ENCODE measurements around the gene COMMD1. TPM values are rescaled to one million over a fixed set of nuclear protein-coding genes. Genes with fewer than 3 reads are reported as not detected.
"Not testable (repeated sequence)": the region's sequence is repeated elsewhere in the genome, so short reads cannot be mapped to it uniquely, and the experiment has no call there.

Gene COMMD1
- total RNA-seq, 5 donors from 2014 or later (not counting 1 experiment from before 2014, with no cell fraction given): 18.2 to 23.8 (median 19.6) TPM

DNA sequence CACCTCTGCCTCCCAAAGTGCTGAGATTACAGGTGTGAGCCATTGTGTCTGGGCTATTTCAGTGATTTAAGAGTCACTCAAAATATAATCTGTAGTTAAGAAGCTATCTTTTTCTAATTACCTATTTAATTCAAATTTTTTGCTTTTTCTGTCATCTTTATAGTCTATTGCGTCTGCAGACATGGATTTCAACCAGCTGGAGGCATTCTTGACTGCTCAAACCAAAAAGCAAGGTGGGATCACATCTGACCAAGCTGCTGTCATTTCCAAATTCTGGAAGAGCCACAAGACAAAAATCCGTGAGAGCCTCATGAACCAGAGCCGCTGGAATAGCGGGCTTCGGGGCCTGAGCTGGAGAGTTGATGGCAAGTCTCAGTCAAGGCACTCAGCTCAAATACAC, 95.1 kb downstream of the COMMD1 start:
- Mint-ChIP-seq H3K27ac (no peak overlapping the region), H3K4me3 (no peak overlapping the region), H3K4me1 (peaks cover 0 to 8% (median 0%) of the 10 kb centered on the region in 3 donors), H3K9me3 (peaks cover 0 to 4% (median 0%) of the 10 kb centered on the region in 3 donors), H3K27me3 (no peaks in the 10 kb centered on the region), H3K36me3 (peaks cover 22% of the 10 kb centered on the region)
- Histone ChIP-seq H3K36me3 (ENCODE audit: control insufficient read depth in 2 of 2, extremely low read depth in 1 of 2, insufficient read depth in 1 of 2, low read length in 1 of 2) (peaks cover 0 to 6% of the 10 kb centered on the region in 2 donors), H3K27me3 (replicated peaks in 1 of 2; ENCODE audit: control insufficient read depth in 2 of 2, extremely low read depth in 1 of 2, insufficient read depth in 2 of 2, low read length in 1 of 2) (no peaks in the 10 kb centered on the region), H3K4me3 (ENCODE audit: control insufficient read depth in 1 of 2, extremely low read depth in 1 of 2, low read length in 1 of 2) (no peak overlapping the region), H3K4me1 (ENCODE audit: control insufficient read depth in 1 of 2, extremely low read depth in 1 of 2, insufficient read depth in 2 of 2, low read length in 2 of 2) (no peaks in the 10 kb centered on the region), H3K27ac (ENCODE audit: low read length) (no peak overlapping the region), H3K9me3 (no peaks in the 10 kb centered on the region)
- 100% methylated on average over 1 of the region's 5 CpGs for WGBS (ENCODE audit: insufficient coverage)
- CTCF ChIA-PET: interaction anchor here in 1 of 2 donors (0.6 kb wide), 1 partner anchor 24 kb away, joined by 9 read pairs; no protein-coding TSS in a partner anchor
- POLR2A ChIA-PET: no interaction called here
- DNase-seq (no peak), ATAC-seq (replicated peaks in 1 of 4) (no peak)

GRCh38 chr2:62001431-62001830, 96.0 kb downstream of the COMMD1 start:
- ATAC-seq (replicated peaks in 1 of 4) (no peak), DNase-seq (no peak)
- Mint-ChIP-seq H3K27me3 (no peaks in the 10 kb centered on the region), H3K36me3 (peaks cover 22% of the 10 kb centered on the region), H3K9me3 (peaks cover 0 to 4% (median 0%) of the 10 kb centered on the region in 3 donors), H3K27ac (no peak overlapping the region), H3K4me3 (no peak overlapping the region), H3K4me1 (peaks cover 0 to 2% (median 0%) of the 10 kb centered on the region in 3 donors)
- H3K4me3 ChIP-seq (ENCODE audit: control insufficient read depth in 1 of 2, extremely low read depth in 1 of 2, low read length in 1 of 2): no peak overlapping the region
- ChIA-PET CTCF (interaction anchor here in 1 of 2 donors (0.7 to 1.0 kb wide), 2 partner anchors 8 to 32 kb away, joined by 3 read pairs; no protein-coding TSS in a partner anchor), POLR2A (no interaction called here)
- no peaks in the 10 kb centered on the region for H3K27me3 ChIP-seq (replicated peaks in 1 of 2; ENCODE audit: control insufficient read depth in 2 of 2, extremely low read depth in 1 of 2, insufficient read depth in 2 of 2, low read length in 1 of 2)
- H3K4me1 ChIP-seq (ENCODE audit: control insufficient read depth in 1 of 2, extremely low read depth in 1 of 2, insufficient read depth in 2 of 2, low read length in 2 of 2): no peaks in the 10 kb centered on the region
- H3K36me3 ChIP-seq (ENCODE audit: control insufficient read depth in 2 of 2, extremely low read depth in 1 of 2, insufficient read depth in 1 of 2, low read length in 1 of 2): peaks cover 0 to 6% of the 10 kb centered on the region in 2 donors
- H3K27ac ChIP-seq (ENCODE audit: low read length): no peak overlapping the region
- no peaks in the 10 kb centered on the region for H3K9me3 ChIP-seq

GRCh38 chr2:62004428-62004827, 99.0 kb downstream of the COMMD1 start:
- H3K27ac ChIP-seq (ENCODE audit: low read length); H3K9me3 ChIP-seq; H3K4me3 Mint-ChIP-seq; H3K4me1 Mint-ChIP-seq; H3K27ac Mint-ChIP-seq; ATAC-seq (replicated peaks in 1 of 4); POLR2A ChIA-PET; DNase-seq; H3K9me3 Mint-ChIP-seq; H3K27me3 ChIP-seq (replicated peaks in 1 of 2; ENCODE audit: control insufficient read depth in 2 of 2, extremely low read depth in 1 of 2, insufficient read depth in 2 of 2, low read length in 1 of 2); H3K36me3 ChIP-seq (ENCODE audit: control insufficient read depth in 2 of 2, extremely low read depth in 1 of 2, insufficient read depth in 1 of 2, low read length in 1 of 2); H3K27me3 Mint-ChIP-seq; H3K4me1 ChIP-seq (ENCODE audit: control insufficient read depth in 1 of 2, extremely low read depth in 1 of 2, insufficient read depth in 2 of 2, low read length in 2 of 2); H3K4me3 ChIP-seq (ENCODE audit: control insufficient read depth in 1 of 2, extremely low read depth in 1 of 2, low read length in 1 of 2): not testable (repeated sequence)
- H3K36me3 Mint-ChIP-seq: peaks cover 25% of the 10 kb centered on the region
- CTCF ChIA-PET: interaction anchor here in 1 of 2 donors (0.5 kb wide), 1 partner anchor 58 kb away, joined by 4 read pairs; no protein-coding TSS in a partner anchor
- no CpG with 5 or more reads among the region's 5 CpGs for WGBS (ENCODE audit: insufficient coverage)

- Mint-ChIP-seq H3K36me3 (peaks cover 27% of the 10 kb centered on the region), H3K4me3 (no peak overlapping the region), H3K4me1 (no peaks in the 10 kb centered on the region), H3K27me3 (no peaks in the 10 kb centered on the region), H3K9me3 (peaks cover 0 to 4% (median 0%) of the 10 kb centered on the region in 3 donors), H3K27ac (no peak overlapping the region)
- Histone ChIP-seq H3K4me3 (ENCODE audit: control insufficient read depth in 1 of 2, extremely low read depth in 1 of 2, low read length in 1 of 2) (no peak overlapping the region), H3K27ac (ENCODE audit: low read length) (no peak overlapping the region), H3K27me3 (replicated peaks in 1 of 2; ENCODE audit: control insufficient read depth in 2 of 2, extremely low read depth in 1 of 2, insufficient read depth in 2 of 2, low read length in 1 of 2) (no peaks in the 10 kb centered on the region), H3K4me1 (ENCODE audit: control insufficient read depth in 1 of 2, extremely low read depth in 1 of 2, insufficient read depth in 2 of 2, low read length in 2 of 2) (no peaks in the 10 kb centered on the region), H3K9me3 (no peaks in the 10 kb centered on the region), H3K36me3 (ENCODE audit: control insufficient read depth in 2 of 2, extremely low read depth in 1 of 2, insufficient read depth in 1 of 2, low read length in 1 of 2) (no peaks in the 10 kb centered on the region)
- WGBS (ENCODE audit: insufficient coverage): no CpG with 5 or more reads among the region's 3 CpGs
- ATAC-seq (replicated peaks in 1 of 4) (no peak), DNase-seq (no peak)
- ChIA-PET POLR2A (no interaction called here), CTCF (no interaction called here)
Measured at GRCh38 chr2:62007555-62007954, 102.1 kb downstream of the COMMD1 start.

DNA sequence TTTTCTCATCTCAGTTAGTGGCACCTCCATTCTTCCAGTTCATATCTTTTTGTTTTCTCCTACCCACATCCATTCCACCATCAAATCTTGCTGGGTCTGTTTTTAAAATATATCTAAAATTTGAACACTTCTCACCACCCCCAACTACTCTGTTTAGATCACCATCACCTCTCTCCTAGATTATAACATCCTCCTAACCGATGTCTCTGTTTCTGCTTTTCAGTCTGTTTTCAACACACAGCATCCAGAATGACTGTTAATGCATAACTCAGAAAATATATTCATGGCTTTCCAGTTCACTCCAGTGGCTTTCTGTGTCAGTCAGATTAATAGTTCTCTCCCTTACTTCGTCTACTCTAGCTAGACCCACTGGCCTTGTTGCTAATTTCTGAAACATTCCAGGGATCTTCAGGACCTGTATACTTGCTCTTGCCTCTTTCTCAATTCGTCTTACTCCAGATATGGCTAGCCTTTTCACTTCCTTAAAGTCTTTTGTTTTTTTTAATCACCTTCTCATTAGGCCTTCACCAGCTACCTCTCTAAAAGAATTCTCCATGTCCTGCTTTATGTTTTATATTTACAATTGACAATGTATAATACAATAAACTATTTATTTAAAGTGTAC, 105.3 kb downstream of the COMMD1 start:
- ChIA-PET CTCF (no interaction called here), POLR2A (no interaction called here)
- H3K4me3 Mint-ChIP-seq: no peak overlapping the region
- no peak overlapping the region for H3K27ac ChIP-seq (ENCODE audit: low read length)
- peaks cover 21% of the 10 kb centered on the region for H3K36me3 Mint-ChIP-seq
- no peak overlapping the region for H3K27ac Mint-ChIP-seq
- H3K36me3 ChIP-seq (ENCODE audit: control insufficient read depth in 2 of 2, extremely low read depth in 1 of 2, insufficient read depth in 1 of 2, low read length in 1 of 2): no peaks in the 10 kb centered on the region
- WGBS (ENCODE audit: insufficient coverage): 100% methylated on average over 2 of the region's 3 CpGs
- no peak overlapping the region for H3K4me3 ChIP-seq (ENCODE audit: control insufficient read depth in 1 of 2, extremely low read depth in 1 of 2, low read length in 1 of 2)
- H3K9me3 ChIP-seq: no peaks in the 10 kb centered on the region
- ATAC-seq (replicated peaks in 1 of 4) (no peak), DNase-seq (no peak)
- no peaks in the 10 kb centered on the region for H3K27me3 Mint-ChIP-seq
- H3K4me1 Mint-ChIP-seq: no peaks in the 10 kb centered on the region
- H3K4me1 ChIP-seq (ENCODE audit: control insufficient read depth in 1 of 2, extremely low read depth in 1 of 2, insufficient read depth in 2 of 2, low read length in 2 of 2): no peaks in the 10 kb centered on the region
- H3K27me3 ChIP-seq (replicated peaks in 1 of 2; ENCODE audit: control insufficient read depth in 2 of 2, extremely low read depth in 1 of 2, insufficient read depth in 2 of 2, low read length in 1 of 2): no peaks in the 10 kb centered on the region
- H3K9me3 Mint-ChIP-seq: no peaks in the 10 kb centered on the region

DNA sequence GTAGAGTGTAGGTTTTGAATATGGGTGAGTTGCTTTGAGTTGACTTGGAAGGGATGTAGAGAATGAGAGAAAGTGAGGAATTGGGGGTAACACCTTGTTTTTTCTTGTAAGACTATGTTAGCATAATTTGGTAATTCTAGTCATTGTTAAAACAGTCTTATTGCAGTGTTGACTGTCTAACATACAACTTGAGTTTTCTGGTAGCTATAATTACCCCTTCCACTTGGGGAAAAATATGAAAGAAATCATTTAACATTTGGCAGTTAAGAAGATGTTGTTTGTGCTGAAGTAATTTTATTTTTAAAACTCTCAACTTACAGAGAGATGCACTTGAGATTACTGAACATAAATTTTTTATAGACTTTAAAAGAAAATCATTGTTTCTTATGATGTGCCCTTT, 108.2 kb downstream of the COMMD1 start:
- ChIA-PET CTCF (no interaction called here), POLR2A (no interaction called here)
- H3K4me1 Mint-ChIP-seq: peaks cover 0 to 2% (median 1%) of the 10 kb centered on the region in 3 donors
- DNase-seq (no peak), ATAC-seq (replicated peaks in 1 of 4) (no peak)
- no peaks in the 10 kb centered on the region for H3K9me3 ChIP-seq
- H3K27ac Mint-ChIP-seq: no peak overlapping the region
- H3K27me3 ChIP-seq (replicated peaks in 1 of 2; ENCODE audit: control insufficient read depth in 2 of 2, extremely low read depth in 1 of 2, insufficient read depth in 2 of 2, low read length in 1 of 2): no peaks in the 10 kb centered on the region
- no peaks in the 10 kb centered on the region for H3K9me3 Mint-ChIP-seq
- H3K4me1 ChIP-seq (ENCODE audit: control insufficient read depth in 1 of 2, extremely low read depth in 1 of 2, insufficient read depth in 2 of 2, low read length in 2 of 2): no peaks in the 10 kb centered on the region
- H3K4me3 Mint-ChIP-seq: no peak overlapping the region
- H3K4me3 ChIP-seq (ENCODE audit: control insufficient read depth in 1 of 2, extremely low read depth in 1 of 2, low read length in 1 of 2): no peak overlapping the region
- peaks cover 27% of the 10 kb centered on the region for H3K36me3 Mint-ChIP-seq
- H3K27ac ChIP-seq (ENCODE audit: low read length): no peak overlapping the region
- no peaks in the 10 kb centered on the region for H3K36me3 ChIP-seq (ENCODE audit: control insufficient read depth in 2 of 2, extremely low read depth in 1 of 2, insufficient read depth in 1 of 2, low read length in 1 of 2)
- no peaks in the 10 kb centered on the region for H3K27me3 Mint-ChIP-seq

DNA sequence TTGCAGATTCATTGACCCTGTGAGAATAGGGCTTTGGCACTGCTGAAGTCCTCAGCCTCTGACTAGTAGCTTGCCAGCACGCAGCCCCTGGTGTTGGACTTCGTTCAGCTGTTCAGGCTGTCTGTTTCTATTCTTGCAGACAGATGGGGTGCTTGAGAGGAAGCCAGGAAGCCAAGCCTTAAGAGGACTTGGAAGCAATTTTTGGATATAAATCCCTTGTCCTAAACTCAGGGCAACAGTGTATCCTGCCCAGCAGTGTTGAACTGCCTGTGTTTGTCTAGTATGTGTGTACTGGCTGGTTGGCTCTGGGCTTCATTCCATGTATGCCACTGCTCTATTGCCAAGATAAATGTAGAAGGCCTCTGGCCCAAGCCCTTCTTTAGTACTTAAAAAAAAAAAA, 108.6 kb downstream of the COMMD1 start:
- DNase-seq (no peak), ATAC-seq (replicated peaks in 1 of 4) (no peak)
- Mint-ChIP-seq H3K4me3 (no peak overlapping the region), H3K4me1 (peaks cover 0 to 7% (median 3%) of the 10 kb centered on the region in 3 donors), H3K36me3 (peaks cover 28% of the 10 kb centered on the region), H3K27me3 (no peaks in the 10 kb centered on the region), H3K9me3 (no peaks in the 10 kb centered on the region), H3K27ac (no peak overlapping the region)
- ChIA-PET CTCF (no interaction called here), POLR2A (no interaction called here)
- Histone ChIP-seq H3K4me1 (ENCODE audit: control insufficient read depth in 1 of 2, extremely low read depth in 1 of 2, insufficient read depth in 2 of 2, low read length in 2 of 2) (no peaks in the 10 kb centered on the region), H3K27ac (ENCODE audit: low read length) (no peak overlapping the region), H3K36me3 (ENCODE audit: control insufficient read depth in 2 of 2, extremely low read depth in 1 of 2, insufficient read depth in 1 of 2, low read length in 1 of 2) (no peaks in the 10 kb centered on the region), H3K9me3 (no peaks in the 10 kb centered on the region), H3K27me3 (replicated peaks in 1 of 2; ENCODE audit: control insufficient read depth in 2 of 2, extremely low read depth in 1 of 2, insufficient read depth in 2 of 2, low read length in 1 of 2) (no peaks in the 10 kb centered on the region), H3K4me3 (ENCODE audit: control insufficient read depth in 1 of 2, extremely low read depth in 1 of 2, low read length in 1 of 2) (no peak overlapping the region)
- WGBS (ENCODE audit: insufficient coverage): 100% methylated on average over 1 of the region's 2 CpGs

Data from T-cell (primary cell).